ENCODE data around the gene CDK15.

CDK15 gene

DNA sequence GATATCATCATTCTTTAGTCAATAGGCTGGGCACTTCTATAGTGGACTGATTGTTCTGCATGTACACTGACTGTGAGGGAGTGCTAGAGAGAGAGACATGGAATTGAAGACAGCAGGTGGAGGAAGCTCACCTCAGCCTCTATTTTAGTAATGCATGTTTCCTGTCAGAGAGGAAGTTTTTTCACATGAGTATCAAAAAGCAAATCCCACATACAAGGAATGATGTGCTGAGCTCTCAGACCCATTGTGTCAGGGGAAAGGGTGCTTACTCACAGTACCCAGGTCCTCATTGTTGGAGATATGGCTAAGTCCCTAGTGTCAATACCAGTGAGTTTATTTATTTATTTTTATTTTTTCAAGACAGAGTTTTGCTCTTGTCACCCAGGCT, 9.9 kb upstream of the CDK15 start:
- no peak for TF ChIP-seq ZNF621 (tag by site-specific recombination; IDR thresholded peaks at IDR 0.05)
- no peak for TF ChIP-seq ZNF776 (tag by site-specific recombination; IDR thresholded peaks at IDR 0.05; ENCODE audit: borderline replicate concordance)
- TF ChIP-seq ZNF677 (tag by site-specific recombination; IDR thresholded peaks at IDR 0.05), result no peak
- TF ChIP-seq ZNF768 (tag by site-specific recombination; IDR thresholded peaks at IDR 0.05), result no peak
- no peak for TF ChIP-seq ZFP37 (tag by site-specific recombination; IDR thresholded peaks at IDR 0.05)
- no peak for TF ChIP-seq GFI1B (tag by site-specific recombination; IDR thresholded peaks at IDR 0.05)
- TF ChIP-seq ZNF624 (tag by site-specific recombination; IDR thresholded peaks at IDR 0.05), result no peak
- TF ChIP-seq PRDM1 (tag by site-specific recombination; IDR thresholded peaks at IDR 0.05), result no peak
- TF ChIP-seq ZNF112 (tag by site-specific recombination; IDR thresholded peaks at IDR 0.05), result no peak
- no peak for TF ChIP-seq ZNF837 (tag by site-specific recombination; IDR thresholded peaks at IDR 0.05)
- no peak for TF ChIP-seq ZNF423 (tag by site-specific recombination; IDR thresholded peaks at IDR 0.05)
- TF ChIP-seq ZNF221 (tag by site-specific recombination; IDR thresholded peaks at IDR 0.05; ENCODE audit: borderline replicate concordance), result no peak
- TF ChIP-seq ZNF548 (tag by site-specific recombination; IDR thresholded peaks at IDR 0.05), result no peak
- TF ChIP-seq, protein P1, sequence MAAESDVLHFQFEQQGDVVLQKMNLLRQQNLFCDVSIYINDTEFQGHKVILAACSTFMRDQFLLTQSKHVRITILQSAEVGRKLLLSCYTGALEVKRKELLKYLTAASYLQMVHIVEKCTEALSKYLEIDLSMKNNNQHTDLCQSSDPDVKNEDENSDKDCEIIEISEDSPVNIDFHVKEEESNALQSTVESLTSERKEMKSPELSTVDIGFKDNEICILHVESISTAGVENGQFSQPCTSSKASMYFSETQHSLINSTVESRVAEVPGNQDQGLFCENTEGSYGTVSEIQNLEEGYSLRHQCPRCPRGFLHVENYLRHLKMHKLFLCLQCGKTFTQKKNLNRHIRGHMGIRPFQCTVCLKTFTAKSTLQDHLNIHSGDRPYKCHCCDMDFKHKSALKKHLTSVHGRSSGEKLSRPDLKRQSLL (tag by site-specific recombination; IDR thresholded peaks at IDR 0.05), result no peak
- ChIA-PET CTCF (interaction anchor here (0.5 to 2.2 kb wide), 9 partner anchors 10 to 770 kb away, joined by 3 to 21 read pairs (median 3); partner anchors contain the start of genes ALS2 and CDK15), POLR2A (no interaction called here)
- Histone ChIP-seq H3K27ac (ENCODE audit: extremely low read depth, low read depth, low read length) (no peak overlapping the region), H3K4me3 (ENCODE audit: low read depth, low read length) (no peak overlapping the region), H3K36me3 (ENCODE audit: control insufficient read depth in 2 of 2, insufficient read depth in 1 of 2, low read length in 2 of 2) (no peaks in the 10 kb centered on the region), H3K9me3 (ENCODE audit: control insufficient read depth, insufficient read depth, low read depth, low read length) (no peaks in the 10 kb centered on the region), H3K4me1 (ENCODE audit: control insufficient read depth, insufficient read depth, low read length) (no peaks in the 10 kb centered on the region)

DNA sequence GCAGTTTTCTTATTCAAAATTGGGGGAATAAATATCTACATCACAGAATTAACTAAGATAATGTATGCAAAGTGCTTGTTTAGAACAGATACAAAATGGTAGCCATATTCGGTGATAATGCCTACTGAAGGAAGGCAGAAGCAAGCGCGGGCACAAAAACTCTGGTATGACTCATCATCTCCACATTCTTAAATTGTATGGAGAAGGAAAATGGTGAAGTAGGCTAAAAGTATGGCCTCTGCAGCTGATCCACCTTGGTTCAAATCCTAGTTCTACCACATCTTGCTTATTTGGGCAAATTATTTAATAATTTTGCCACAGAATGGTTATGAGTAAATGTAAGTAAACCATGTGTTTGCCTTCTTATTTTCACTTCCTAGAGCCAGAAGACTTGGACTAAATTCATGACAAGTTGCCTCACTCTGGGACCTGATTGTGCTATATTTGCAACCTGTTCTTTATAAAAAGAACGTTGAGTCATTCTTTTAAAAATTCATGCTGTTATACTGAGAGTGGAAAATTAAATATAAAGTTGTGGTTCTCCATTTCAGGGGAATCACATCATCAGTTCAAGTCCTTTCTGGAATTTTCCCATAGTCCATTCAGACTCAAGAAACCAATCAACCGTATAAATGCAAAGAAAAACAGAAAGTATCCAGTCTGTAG, 9.0 kb upstream of the CDK15 start:
- Histone ChIP-seq H3K36me3 (ENCODE audit: control insufficient read depth in 2 of 2, insufficient read depth in 1 of 2, low read length in 2 of 2) (no peaks in the 10 kb centered on the region), H3K9me3 (ENCODE audit: control insufficient read depth, insufficient read depth, low read depth, low read length) (no peaks in the 10 kb centered on the region), H3K27ac (ENCODE audit: extremely low read depth, low read depth, low read length) (no peak overlapping the region), H3K4me3 (ENCODE audit: low read depth, low read length) (no peak overlapping the region), H3K4me1 (ENCODE audit: control insufficient read depth, insufficient read depth, low read length) (no peaks in the 10 kb centered on the region)
- POLR2A ChIA-PET, result interaction anchor here (1.6 kb wide), 1 partner anchor 16 kb away, joined by 5 read pairs; the partner anchor contains the start of gene ALS2
- TF ChIP-seq YY1 (tag by site-specific recombination; IDR thresholded peaks at IDR 0.05), result no peak
- TF ChIP-seq, protein P2, sequence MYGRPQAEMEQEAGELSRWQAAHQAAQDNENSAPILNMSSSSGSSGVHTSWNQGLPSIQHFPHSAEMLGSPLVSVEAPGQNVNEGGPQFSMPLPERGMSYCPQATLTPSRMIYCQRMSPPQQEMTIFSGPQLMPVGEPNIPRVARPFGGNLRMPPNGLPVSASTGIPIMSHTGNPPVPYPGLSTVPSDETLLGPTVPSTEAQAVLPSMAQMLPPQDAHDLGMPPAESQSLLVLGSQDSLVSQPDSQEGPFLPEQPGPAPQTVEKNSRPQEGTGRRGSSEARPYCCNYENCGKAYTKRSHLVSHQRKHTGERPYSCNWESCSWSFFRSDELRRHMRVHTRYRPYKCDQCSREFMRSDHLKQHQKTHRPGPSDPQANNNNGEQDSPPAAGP (tag by site-specific recombination; IDR thresholded peaks at IDR 0.05), result no peak
- TF ChIP-seq, protein P3, sequence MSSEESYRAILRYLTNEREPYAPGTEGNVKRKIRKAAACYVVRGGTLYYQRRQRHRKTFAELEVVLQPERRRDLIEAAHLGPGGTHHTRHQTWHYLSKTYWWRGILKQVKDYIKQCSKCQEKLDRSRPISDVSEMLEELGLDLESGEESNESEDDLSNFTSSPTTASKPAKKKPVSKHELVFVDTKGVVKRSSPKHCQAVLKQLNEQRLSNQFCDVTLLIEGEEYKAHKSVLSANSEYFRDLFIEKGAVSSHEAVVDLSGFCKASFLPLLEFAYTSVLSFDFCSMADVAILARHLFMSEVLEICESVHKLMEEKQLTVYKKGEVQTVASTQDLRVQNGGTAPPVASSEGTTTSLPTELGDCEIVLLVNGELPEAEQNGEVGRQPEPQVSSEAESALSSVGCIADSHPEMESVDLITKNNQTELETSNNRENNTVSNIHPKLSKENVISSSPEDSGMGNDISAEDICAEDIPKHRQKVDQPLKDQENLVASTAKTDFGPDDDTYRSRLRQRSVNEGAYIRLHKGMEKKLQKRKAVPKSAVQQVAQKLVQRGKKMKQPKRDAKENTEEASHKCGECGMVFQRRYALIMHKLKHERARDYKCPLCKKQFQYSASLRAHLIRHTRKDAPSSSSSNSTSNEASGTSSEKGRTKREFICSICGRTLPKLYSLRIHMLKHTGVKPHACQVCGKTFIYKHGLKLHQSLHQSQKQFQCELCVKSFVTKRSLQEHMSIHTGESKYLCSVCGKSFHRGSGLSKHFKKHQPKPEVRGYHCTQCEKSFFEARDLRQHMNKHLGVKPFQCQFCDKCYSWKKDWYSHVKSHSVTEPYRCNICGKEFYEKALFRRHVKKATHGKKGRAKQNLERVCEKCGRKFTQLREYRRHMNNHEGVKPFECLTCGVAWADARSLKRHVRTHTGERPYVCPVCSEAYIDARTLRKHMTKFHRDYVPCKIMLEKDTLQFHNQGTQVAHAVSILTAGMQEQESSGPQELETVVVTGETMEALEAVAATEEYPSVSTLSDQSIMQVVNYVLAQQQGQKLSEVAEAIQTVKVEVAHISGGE (tag by site-specific recombination; conservative IDR thresholded peaks at IDR 0.05; ENCODE audit: low read depth), result no peak
- TF ChIP-seq, protein P4, sequence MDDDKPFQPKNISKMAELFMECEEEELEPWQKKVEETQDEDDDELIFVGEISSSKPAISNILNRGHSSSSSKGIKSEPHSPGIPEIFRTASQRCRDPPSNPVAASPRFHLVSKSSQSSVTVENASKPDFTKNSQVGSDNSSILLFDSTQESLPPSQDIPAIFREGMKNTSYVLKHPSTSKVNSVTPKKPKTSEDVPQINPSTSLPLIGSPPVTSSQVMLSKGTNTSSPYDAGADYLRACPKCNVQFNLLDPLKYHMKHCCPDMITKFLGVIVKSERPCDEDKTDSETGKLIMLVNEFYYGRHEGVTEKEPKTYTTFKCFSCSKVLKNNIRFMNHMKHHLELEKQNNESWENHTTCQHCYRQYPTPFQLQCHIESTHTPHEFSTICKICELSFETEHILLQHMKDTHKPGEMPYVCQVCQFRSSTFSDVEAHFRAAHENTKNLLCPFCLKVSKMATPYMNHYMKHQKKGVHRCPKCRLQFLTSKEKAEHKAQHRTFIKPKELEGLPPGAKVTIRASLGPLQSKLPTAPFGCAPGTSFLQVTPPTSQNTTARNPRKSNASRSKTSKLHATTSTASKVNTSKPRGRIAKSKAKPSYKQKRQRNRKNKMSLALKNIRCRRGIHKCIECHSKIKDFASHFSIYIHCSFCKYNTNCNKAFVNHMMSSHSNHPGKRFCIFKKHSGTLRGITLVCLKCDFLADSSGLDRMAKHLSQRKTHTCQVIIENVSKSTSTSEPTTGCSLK (tag by site-specific recombination; IDR thresholded peaks at IDR 0.05), result no peak
- CTCF ChIA-PET, result interaction anchor here (0.5 to 2.2 kb wide), 9 partner anchors 40 to 770 kb away, joined by 3 to 21 read pairs (median 3); no protein-coding TSS in a partner anchor

Data from HEK293 (cell line).